GM18951 (cell line): ENCODE data around the gene PTPRN2.

Experiments
- POLR2A ChIP-seq: IDR thresholded peaks from 4 replicates; pipeline ENCODE4 v1.6.1; 2011; ENCODE audit warnings: mild to moderate bottlenecking; ENCODE audit not compliant: insufficient read length, insufficient read depth; ENCODE audit errors: extremely low read depth
- in situ Hi-C: fragments of 300-500 bp; cut with MboI; formaldehyde crosslinking; loops from one replicate; pipeline ENCODE4 v1.12.0; 2022; ENCODE audit warnings: low sequenced_read_pairs, mixed read lengths, inconsistent platforms; ENCODE audit not compliant: unreplicated experiment

The PTPRN2 gene

DNA sequence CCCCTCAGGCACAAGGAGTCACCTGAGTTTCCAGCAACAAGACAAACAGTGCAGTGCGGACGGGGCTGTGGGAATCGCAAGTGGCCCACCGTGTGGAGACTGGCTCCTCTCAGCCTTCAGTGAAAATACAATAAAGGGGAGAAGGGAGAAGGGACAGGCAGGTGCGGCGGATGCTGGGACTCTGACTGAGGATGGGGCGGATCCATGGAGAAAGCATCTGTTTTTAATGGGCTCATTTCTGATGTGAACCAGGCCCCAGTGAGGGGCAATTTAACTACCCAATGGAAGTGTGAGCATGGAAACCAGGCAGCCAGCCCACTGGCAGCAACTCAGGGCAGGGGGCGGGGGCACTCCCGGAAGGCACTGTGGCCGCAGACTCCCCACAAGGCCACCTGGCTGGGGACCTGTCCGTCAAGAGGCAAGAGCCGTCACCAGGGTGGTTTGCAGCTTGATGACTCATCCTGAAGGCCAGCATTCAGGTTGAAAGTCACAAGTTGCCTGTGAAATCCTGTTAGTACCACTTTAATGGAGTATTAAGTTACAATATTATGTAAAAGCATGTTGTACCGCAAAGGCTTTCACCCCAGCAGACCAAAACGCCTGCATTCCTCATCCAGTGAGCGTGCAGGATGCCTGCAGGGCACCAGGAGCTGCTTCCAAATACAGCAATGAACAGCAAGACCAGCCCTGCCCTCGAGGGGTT lies 476.4 kb downstream of the PTPRN2 start:
- TF ChIP-seq POLR2A: no peak
- in situ Hi-C loops: no loop called here

DNA sequence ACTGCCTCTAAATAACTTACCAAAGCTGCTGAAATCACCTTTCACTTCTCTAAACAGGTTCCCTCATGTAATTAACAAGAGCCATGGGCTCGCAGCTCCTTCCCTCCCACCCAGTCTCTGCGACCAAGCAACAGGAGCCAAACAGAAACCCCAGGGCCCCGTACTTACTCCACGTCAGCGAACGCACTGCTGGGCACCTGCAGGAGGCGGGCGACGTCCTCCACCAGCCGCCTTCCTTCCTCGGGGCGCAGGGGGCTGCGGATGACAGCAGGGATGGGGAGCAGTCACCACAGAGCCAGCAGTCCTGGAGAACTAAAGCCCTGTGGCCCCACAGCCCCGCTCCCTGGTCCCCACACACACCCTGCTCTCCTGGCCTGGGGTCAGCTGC lies 477.0 kb downstream of the PTPRN2 start:
- no peak for TF ChIP-seq POLR2A
- in situ Hi-C loops: no loop called here

DNA sequence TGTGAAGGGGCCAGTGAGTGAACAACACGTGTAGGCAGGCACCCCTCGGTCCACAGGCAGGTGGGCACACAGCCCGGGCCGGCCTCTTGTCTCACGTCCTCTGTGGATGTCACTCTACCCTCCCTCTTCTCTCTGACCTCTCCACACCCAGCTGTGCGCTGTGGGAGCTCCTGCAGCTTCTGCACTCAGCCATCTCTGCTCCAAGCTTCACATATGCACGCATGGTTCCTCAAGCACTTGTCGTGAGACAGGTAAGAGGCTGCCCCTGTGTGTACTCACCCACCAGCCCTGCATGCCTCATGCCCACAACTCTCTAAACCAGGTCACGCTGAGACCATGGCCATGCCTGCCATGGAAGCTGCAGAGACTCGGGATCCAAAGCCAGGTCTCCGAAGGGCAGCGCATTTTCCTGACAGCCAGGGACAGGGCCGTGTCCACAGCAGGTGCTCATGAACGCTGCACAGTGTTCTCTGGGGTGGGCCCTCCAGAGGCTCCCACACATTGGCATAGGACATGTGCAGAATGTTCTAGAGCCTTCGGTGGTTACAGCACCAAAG lies 477.5 kb downstream of the PTPRN2 start:
- in situ Hi-C loops: no loop called here
- no peak for TF ChIP-seq POLR2A

DNA sequence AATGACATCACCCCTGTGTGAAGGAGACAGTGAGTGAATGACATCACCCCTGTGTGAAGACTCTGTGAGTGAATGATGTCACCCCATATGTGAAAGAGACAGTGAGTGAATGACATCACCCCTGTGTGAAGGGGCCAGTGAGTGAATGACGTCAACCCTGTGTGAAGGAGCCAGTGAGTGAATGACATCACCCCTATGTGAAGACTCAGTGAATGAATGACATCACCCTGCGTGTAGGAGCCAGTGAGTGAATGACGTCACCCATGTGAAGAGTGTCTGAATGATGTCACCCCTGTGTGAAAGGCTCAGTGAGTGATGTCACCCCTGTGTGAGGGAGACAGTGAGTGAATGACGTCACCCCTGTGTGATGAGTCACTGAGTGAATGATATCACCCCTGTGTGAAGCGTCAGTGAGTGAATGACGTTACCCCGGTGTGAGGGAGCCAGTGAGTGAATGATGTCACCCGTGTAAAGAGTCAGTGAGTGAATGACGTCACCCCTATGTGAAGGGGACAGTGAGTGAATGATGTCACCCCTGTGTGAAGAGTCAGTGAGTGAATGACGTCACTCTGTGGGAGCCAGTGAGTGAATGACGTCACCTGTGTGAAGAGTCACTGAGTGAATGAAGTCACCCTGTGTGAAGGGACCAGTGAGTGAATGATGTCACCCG lies 478.1 kb downstream of the PTPRN2 start:
- no peak for TF ChIP-seq POLR2A
- in situ Hi-C loops: no loop called here

DNA sequence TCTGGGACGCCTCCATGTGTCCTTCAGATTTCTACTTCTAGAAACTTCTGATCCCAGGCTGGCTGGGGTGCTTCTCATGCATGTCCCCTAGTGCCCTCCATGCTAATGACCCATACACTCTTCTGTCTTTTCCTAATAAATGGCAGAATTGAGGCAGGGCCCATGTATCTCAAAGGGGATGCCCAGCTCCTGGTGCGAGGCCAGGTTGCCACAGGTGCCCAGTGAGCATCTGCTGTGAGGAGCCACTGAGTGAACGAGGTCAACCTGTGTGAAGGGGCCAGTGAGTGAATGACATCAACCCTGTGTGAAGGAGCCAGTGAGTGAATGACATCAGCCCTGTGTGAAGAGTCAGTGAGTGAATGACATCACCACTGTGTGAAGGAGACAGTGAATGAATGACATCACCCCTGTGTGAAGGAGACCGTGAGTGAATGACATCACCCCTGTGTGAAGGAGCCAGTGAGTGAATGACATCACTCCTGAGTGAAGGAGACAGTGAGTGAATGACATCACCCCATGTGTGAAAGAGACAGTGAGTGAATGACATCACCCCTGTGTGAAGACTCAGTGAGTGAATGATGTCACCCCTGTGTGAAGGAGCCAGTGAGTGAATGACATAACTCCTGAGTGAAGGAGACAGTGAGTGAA lies 478.9 kb downstream of the PTPRN2 start:
- in situ Hi-C loops: no loop called here
- TF ChIP-seq POLR2A: no peak

DNA sequence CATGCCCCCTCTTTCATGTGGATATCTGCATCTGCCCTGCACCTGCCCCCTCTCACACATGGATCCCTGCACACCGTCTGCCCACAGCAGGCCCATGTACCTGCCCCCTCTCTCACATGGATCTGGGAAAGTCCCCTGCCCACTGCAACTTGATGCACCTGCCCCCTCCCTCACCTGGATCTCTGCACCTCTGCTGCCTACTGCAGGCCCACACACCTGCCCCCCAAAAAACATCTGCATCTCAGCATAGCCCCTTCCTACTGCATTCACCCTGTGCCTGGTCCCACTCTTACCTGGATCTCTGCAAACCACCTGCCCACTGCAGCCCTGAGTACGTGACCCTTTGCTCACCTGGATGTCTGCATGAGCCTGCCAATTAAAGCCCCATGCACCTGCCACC lies 479.8 kb downstream of the PTPRN2 start:
- TF ChIP-seq POLR2A: no peak
- in situ Hi-C loops: no loop called here

DNA sequence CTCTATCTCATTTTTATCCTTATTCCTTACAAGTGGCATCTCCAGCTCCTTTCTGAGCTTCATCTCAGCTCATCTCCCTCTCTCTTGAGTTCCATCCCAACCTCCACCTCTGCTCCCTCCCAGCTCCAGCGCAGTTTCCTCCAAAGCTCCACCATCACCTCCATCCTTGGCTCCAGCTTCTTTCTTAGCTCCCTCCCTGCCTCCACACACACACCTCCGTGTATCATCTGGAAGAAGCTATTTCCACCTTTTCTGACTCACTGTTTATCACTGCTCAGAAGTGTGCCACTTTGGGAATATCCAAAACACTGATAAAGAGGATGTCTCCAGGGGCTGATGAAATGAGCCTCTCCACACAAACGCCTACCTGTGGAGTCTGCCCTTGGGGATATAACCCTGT lies 481.4 kb downstream of the PTPRN2 start:
- in situ Hi-C loops: no loop called here
- TF ChIP-seq POLR2A: no peak

DNA sequence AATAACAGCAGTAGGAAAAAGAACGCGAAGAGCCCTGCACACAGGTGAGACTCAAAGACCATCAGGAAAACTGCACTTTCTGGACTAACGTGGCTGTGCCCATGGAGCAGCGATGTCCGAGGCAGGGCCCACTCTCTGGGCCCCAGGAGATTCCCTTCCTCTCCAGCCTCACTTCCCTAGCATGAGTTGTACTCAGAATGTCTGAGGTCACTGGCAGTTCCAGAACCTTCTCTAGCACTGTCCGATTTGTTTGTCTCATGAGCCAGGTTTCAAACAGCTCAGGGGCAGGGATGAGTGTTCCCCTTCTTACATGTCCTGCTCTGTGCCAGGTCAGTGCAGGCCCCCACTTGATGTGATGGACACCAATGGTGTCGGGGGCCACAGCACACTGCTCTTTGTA lies 484.2 kb downstream of the PTPRN2 start:
- in situ Hi-C loops: no loop called here
- no peak for TF ChIP-seq POLR2A

DNA sequence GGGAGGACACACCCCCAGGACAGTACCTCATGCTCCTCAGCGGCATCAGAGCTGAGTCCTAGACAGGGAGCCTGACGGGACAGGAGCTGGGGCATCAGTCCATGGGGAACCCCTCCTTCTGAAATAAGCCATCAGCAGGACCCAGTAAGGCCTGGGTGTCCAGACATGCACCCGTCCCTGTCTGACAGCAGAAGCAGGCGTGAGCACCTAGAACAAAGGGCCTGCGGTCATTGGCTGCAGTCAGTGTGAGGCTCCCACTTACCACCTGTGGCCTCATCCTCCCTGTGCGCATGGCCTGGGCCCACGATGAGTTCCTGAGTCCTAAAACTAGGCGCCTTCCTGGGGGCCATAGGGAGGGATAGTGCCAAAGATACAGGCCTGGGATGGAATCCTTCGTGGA lies 484.7 kb downstream of the PTPRN2 start:
- no peak for TF ChIP-seq POLR2A
- in situ Hi-C loops: no loop called here

DNA sequence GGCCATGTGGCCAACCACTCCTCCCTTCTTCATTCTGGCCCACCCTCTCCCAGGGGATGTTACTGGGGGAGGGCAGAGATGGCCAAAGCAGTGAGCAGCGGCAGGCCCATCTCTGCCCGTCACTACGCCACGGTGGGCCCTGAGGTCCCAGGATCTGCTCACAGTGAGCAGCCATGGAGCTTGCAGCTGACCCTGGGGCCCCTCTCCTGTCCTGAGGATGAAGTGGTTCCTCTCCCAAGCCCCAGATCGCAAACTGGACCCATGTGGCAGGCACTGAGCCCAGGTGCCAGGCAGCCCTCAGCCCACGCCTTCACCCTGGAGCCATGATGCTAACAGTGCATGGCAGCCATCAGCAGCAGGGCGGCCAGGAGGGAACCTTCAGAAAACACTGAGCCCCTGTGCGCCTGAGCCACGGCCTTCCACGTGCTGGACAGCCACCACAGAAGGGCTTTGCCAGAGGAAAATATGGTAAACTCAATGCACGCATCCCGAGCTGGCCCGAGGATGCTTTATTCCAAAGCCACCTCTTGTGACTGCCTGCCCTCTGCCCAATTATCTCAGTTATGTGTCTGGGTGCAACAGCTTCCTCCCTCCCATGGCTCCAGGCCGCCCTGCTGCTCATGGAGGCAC lies 485.7 kb downstream of the PTPRN2 start:
- in situ Hi-C loops: no loop called here
- TF ChIP-seq POLR2A: no peak

DNA sequence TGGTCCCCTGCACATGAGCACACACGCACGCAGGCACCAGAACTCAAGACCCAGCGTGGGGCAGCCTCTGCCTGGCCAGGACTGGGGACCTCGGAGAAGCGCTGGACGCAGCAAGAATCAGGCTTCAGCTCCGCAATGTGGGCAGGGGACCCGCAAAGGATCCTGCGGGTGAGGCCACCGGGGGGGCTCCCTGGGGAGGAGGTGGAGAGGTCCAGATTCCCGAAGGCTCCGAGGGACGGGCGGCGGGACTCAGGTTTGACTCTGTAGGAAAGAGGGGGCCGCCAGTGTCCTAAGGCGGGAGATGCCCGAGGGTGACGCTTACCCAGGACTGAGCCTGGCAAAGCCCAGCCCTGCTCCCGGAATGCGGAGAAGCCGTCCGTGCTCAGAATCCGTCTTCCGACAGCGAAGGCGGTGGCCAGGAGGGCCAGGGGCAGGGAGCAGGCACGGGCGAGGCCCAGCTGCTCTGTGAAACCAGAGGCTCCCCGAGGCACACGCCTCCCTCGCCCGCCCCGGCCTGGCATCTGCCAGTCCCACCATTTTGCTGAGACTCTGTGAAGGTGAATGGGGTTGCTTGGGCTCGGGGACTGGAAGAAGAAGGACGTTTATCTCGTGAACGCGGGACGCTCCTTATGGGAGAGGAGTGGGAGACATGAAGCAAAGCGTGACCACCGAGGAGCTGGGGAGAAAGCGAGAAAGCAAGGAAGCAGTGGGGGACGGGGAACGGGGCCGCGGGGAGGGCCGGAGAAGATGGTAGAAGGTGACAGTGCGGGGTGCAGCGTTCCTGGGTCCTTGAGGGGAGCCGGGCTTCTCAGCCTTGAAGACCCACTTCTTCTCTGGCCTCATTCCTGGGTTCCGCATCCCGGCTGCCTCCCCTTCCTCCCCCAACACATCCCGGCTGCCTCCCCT lies 489.2 kb downstream of the PTPRN2 start:
- no peak for TF ChIP-seq POLR2A
- in situ Hi-C loops: no loop called here

DNA sequence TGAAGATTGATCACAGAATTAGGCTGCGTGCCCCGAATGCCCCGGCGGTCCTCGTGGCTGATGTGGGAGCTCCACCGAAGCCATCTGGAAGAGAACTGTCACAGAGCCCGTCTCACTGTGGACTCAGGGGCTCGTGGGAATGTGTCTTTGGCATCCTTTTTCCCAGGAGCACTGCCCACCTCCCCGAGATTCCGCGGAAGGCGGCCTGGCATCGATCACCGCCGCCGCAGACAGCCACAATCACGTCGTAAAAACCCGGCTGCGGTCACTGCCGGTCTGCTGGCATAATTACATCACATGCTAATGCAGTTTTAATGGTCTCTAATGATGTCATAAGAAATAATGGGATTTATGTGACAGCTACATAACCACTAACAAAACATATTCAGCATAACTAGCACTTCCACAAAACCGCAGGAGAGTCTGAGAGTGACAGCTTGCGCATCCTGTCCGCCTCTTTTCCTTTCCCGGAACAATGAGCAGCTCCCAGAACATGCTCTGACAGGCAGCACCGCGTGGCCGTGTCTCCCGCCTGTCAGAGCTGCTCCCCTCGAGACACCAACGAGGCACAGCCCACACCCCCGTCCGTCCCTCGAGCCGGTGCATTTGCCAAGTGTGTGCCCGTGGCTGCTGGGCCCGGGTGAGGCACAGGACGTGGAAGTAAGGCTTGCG lies 490.0 kb downstream of the PTPRN2 start:
- TF ChIP-seq POLR2A: no peak
- in situ Hi-C loops: no loop called here
